Uterus (tissue), 4 donors: ENCODE measurements around the gene TOGARAM1. TPM values are rescaled to one million over a fixed set of nuclear protein-coding genes. Genes with fewer than 3 reads are reported as not detected.

Source experiments
- DNase-seq, 2 donors: peaks; one replicate each; pipeline ENCODE4 v3.0.0-alpha.2; 2019 to 2020
- H3K27ac ChIP-seq, 2 donors: fragments of 200-600 bp; sonication (generic); 1 replicate in 1 of 2; 2 replicates in 1 of 2; pipeline ENCODE4 v1.5.1; 2016 to 2018
- H3K27me3 ChIP-seq, 2 donors: fragments of 200-600 bp; sonication (generic); one replicate each; pipeline ENCODE4 v1.5.1; 2018 to 2019; ENCODE audit warnings: control low read depth in 1 of 2
- H3K36me3 ChIP-seq, 2 donors: fragments of 200-600 bp; sonication (generic); one replicate each; pipeline ENCODE4 v1.5.1; 2019; ENCODE audit warnings: control low read depth in 1 of 2
- H3K4me1 ChIP-seq, 2 donors: fragments of 200-600 bp; sonication (generic); one replicate each; pipeline ENCODE4 v1.5.1; 2018 to 2019; ENCODE audit warnings: control low read depth in 1 of 2
- H3K4me3 ChIP-seq, 2 donors: fragments of 200-600 bp; sonication (generic); 1 replicate in 1 of 2; 2 replicates in 1 of 2; pipeline ENCODE4 v1.5.1; 2018 to 2019; ENCODE audit warnings: mild to moderate bottlenecking in 1 of 2
- H3K9me3 ChIP-seq, 2 donors: fragments of 200-600 bp; sonication (generic); one replicate each; pipeline ENCODE4 v1.5.1; 2019; ENCODE audit warnings: control low read depth in 1 of 2
- CTCF ChIP-seq, 4 experiments: fragments of 200-600 bp in 2 of 4; fragments of 450-650 bp in 2 of 4; sonication (generic) in 2 of 4; IDR thresholded peaks; one replicate each; pipeline ENCODE4 v1.5.1; 2016 to 2019; ENCODE audit warnings: antibody characterized with exemption in 4 of 4, mild to moderate bottlenecking in 2 of 4, moderate library complexity in 1 of 4
- POLR2A ChIP-seq, 2 donors: fragments of 450-650 bp; IDR thresholded peaks; one replicate each; pipeline ENCODE4 v1.6.1; 2016; ENCODE audit warnings: antibody characterized with exemption in 2 of 2, mild to moderate bottlenecking in 1 of 2, moderate library complexity in 1 of 2
- intact Hi-C: fragments of 100-400 bp; cut with DNase I; formaldehyde crosslinking; loops from one replicate; pipeline ENCODE4 v1.15.1; 2023; ENCODE audit warnings: low total_unique reads
- total RNA-seq, 4 donors: library from RNA; depleted of rRNA in 3 of 4; stranded (reverse); fragments of >200 nt in 3 of 4; gene quantifications; one replicate each; pipeline versions ENCODE4 v1.1.0 to v1.2.4, GENCODE V29; 2014 to 2023
- donor health status: DM: yes; HTN: yes; CAD: no.

TOGARAM1 gene
- total RNA-seq, 4 donors from 2014 or later = 10.9 to 56.5 (median 31.7) TPM

DNA sequence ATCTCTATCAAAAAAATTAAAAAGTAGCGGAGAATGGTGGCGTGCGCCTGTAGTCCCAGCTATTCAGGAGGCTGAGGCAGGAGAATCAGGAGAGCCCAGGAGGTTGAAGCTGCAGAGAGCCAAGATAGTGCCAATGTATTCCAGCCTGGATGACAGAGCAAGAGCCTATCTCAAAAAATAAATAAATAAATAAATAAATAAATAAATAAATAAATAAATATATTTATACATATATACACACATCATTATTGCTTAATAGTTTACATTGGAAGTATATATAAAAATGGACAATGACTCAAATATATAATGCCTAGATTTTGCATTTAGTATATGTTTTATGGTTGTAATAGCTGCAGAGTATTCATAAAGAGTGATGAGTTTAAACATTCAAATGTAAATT lies 53.1 kb downstream of the TOGARAM1 start:
- TF ChIP-seq POLR2A (IDR thresholded peaks at IDR 0.05) (no peak), CTCF (IDR thresholded peaks at IDR 0.05) (no peak)
- Histone ChIP-seq H3K36me3 (no peaks in the 10 kb centered on the region), H3K27ac (no peak overlapping the region), H3K4me1 (no peaks in the 10 kb centered on the region), H3K27me3 (no peaks in the 10 kb centered on the region), H3K4me3 (no peak overlapping the region), H3K9me3 (no peaks in the 10 kb centered on the region)
- no peak for DNase-seq
- intact Hi-C loops = no loop called here

- no peaks in the 10 kb centered on the region for H3K4me1 ChIP-seq
- no peak for DNase-seq
These were observed 66.2 kb downstream of the TOGARAM1 start for GRCh38 chr14:45028107-45028626.

DNA sequence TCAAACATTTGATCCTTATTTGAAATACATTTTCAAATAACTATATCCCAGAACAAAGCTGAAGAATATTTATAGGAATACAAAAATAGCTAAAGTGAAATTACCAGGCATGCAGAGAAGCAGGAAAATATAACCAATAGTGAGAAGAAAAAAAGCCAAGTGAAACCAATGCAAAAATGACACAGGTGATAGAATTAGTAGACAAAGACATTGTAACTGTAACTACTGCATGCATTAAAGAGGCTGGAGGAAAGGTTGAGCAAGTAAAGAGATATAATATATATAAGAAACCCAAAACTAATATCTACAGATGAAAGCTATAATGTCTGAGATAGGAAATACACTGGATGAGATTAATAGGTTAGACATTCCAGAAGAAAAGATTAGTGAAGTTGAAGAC lies 72.7 kb downstream of the TOGARAM1 start:
- no peaks in the 10 kb centered on the region for H3K36me3 ChIP-seq
- H3K4me1 ChIP-seq = no peaks in the 10 kb centered on the region
- TF ChIP-seq CTCF (IDR thresholded peaks at IDR 0.05) = no peak
- TF ChIP-seq POLR2A (IDR thresholded peaks at IDR 0.05) = no peak
- no peak overlapping the region for H3K27ac ChIP-seq
- no peaks in the 10 kb centered on the region for H3K9me3 ChIP-seq
- intact Hi-C loops = no loop called here
- no peak for DNase-seq
- no peak overlapping the region for H3K4me3 ChIP-seq
- no peaks in the 10 kb centered on the region for H3K27me3 ChIP-seq

More at GRCh38 chr14:45028107-45028626, 66.2 kb downstream of the TOGARAM1 start:
- intact Hi-C loops = no loop called here
- H3K27me3 ChIP-seq = no peaks in the 10 kb centered on the region
- TF ChIP-seq CTCF (IDR thresholded peaks at IDR 0.05) = no peak
- no peak for TF ChIP-seq POLR2A (IDR thresholded peaks at IDR 0.05)
- H3K36me3 ChIP-seq = no peaks in the 10 kb centered on the region
- no peak overlapping the region for H3K27ac ChIP-seq
- H3K4me3 ChIP-seq = no peak overlapping the region
- H3K9me3 ChIP-seq = no peaks in the 10 kb centered on the region

- no peaks in the 10 kb centered on the region for H3K4me1 ChIP-seq
- intact Hi-C loops = no loop called here
- H3K4me3 ChIP-seq = no peak overlapping the region
- no peaks in the 10 kb centered on the region for H3K9me3 ChIP-seq
- H3K36me3 ChIP-seq = no peaks in the 10 kb centered on the region
- no peaks in the 10 kb centered on the region for H3K27me3 ChIP-seq
- TF ChIP-seq POLR2A (IDR thresholded peaks at IDR 0.05) (no peak), CTCF (IDR thresholded peaks at IDR 0.05) (no peak)
- no peak overlapping the region for H3K27ac ChIP-seq
- no peak for DNase-seq
These were observed 76.3 kb downstream of the TOGARAM1 start for GRCh38 chr14:45038256-45038655.

- Histone ChIP-seq H3K27me3 (no peaks in the 10 kb centered on the region), H3K4me3 (no peak overlapping the region), H3K4me1 (no peaks in the 10 kb centered on the region), H3K36me3 (no peaks in the 10 kb centered on the region), H3K9me3 (no peaks in the 10 kb centered on the region), H3K27ac (no peak overlapping the region)
- TF ChIP-seq POLR2A (IDR thresholded peaks at IDR 0.05) (no peak), CTCF (IDR thresholded peaks at IDR 0.05) (no peak)
- DNase-seq = no peak
- intact Hi-C loops = no loop called here
These were observed 76.9 kb downstream of the TOGARAM1 start for GRCh38 chr14:45038865-45039264.
